Sciatic nerve (tissue), 2 donors: Measurements from ENCODE around the gene SARDH. TPM values are rescaled to one million over a fixed set of nuclear protein-coding genes. Genes with fewer than 3 reads are reported as not detected.

Experiments used
- ATAC-seq: fragments of 200-7000 bp; cut with Tn5 transposase; one replicate; pipeline ENCODE4 v1.9.1; 2020; ENCODE audit warnings: mild to moderate bottlenecking, moderate library complexity
- DNase-seq: peaks from one replicate; pipeline ENCODE4 v3.0.0-alpha.2; 2020; ENCODE audit warnings: low spot score
- intact Hi-C: fragments of 100-400 bp; cut with DNase I; formaldehyde crosslinking; loops from one replicate; pipeline ENCODE4 v1.14.2; 2022
- total RNA-seq: library from RNA; stranded (reverse); fragmentation: NEBNext Ultra II Directional; extraction: Animal tissue kit (Norgen Biotek cat#: 25700); gene quantifications from one replicate; pipeline ENCODE4 v1.2.1, GENCODE V29; 2021
- donor health status: DM: no; HTN: no; CAD: no.
- donor health status: DM: no; HTN: no; CAD: no.

Gene SARDH
- total RNA-seq, 1 donor from 2014 or later, result 6.0 TPM

GRCh38 chr9:133643978-133644760, 94.0 kb downstream of the SARDH start:
- intact Hi-C loops, result no loop called here
- DNase-seq (no peak), ATAC-seq (no peak)

GRCh38 chr9:133643362-133643755, 94.8 kb downstream of the SARDH start:
- intact Hi-C loops, result no loop called here
- no peak for DNase-seq
- no peak for ATAC-seq

GRCh38 chr9:133642708-133643361, 95.3 kb downstream of the SARDH start:
- DNase-seq, result no peak
- intact Hi-C loops, result no loop called here
- ATAC-seq, result no peak

- no peak for ATAC-seq
- intact Hi-C loops, result no loop called here
- DNase-seq, result no peak
Observed at GRCh38 chr9:133641861-133642595, 96.1 kb downstream of the SARDH start.

- DNase-seq, result no peak
- intact Hi-C loops, result no loop called here
- ATAC-seq, result no peak
Observed at GRCh38 chr9:133641396-133641655, 96.8 kb downstream of the SARDH start.

- DNase-seq, result no peak
- intact Hi-C loops, result no loop called here
Observed at GRCh38 chr9:133640580-133641395, 97.4 kb downstream of the SARDH start.

GRCh38 chr9:133640160-133640559, 98.0 kb downstream of the SARDH start:
- intact Hi-C loops, result no loop called here
- no peak for ATAC-seq
- no peak for DNase-seq

More at GRCh38 chr9:133640580-133641395, 97.4 kb downstream of the SARDH start:
- ATAC-seq, result no peak

GRCh38 chr9:133639613-133640012, 98.5 kb downstream of the SARDH start:
- DNase-seq, result no peak
- intact Hi-C loops, result no loop called here
- no peak for ATAC-seq

GRCh38 chr9:133638711-133639110, 99.4 kb downstream of the SARDH start:
- DNase-seq, result no peak
- no peak for ATAC-seq
- intact Hi-C loops, result no loop called here

GRCh38 chr9:133638076-133638475, 100.1 kb downstream of the SARDH start:
- intact Hi-C loops, result no loop called here
- DNase-seq (no peak), ATAC-seq (no peak)

GRCh38 chr9:133637451-133638055, 100.6 kb downstream of the SARDH start:
- DNase-seq (no peak), ATAC-seq (no peak)
- intact Hi-C loops, result no loop called here

- intact Hi-C loops, result no loop called here
- DNase-seq, result no peak
- ATAC-seq, result no peak
Observed at GRCh38 chr9:133636902-133637301, 101.2 kb downstream of the SARDH start.

- intact Hi-C loops, result no loop called here
- DNase-seq (no peak), ATAC-seq (no peak)
Observed at GRCh38 chr9:133635533-133636531, 102.3 kb downstream of the SARDH start, which contains the start of gene DBH. Gene DBH (plus strand): TSS chr9:133636363. CDS start chr9:133636372, 9 bp downstream.

- intact Hi-C loops, result no loop called here
- ATAC-seq (no peak), DNase-seq (no peak)
Observed at GRCh38 chr9:133635098-133635497, 103.1 kb downstream of the SARDH start.

- ATAC-seq, result peak; percentile 27
- intact Hi-C loops, result no loop called here
- DNase-seq, result no peak
Observed at GRCh38 chr9:133634081-133634691, 104.0 kb downstream of the SARDH start.

GRCh38 chr9:133633681-133634080, 104.5 kb downstream of the SARDH start:
- intact Hi-C loops, result no loop called here
- no peak for ATAC-seq

More at GRCh38 chr9:133633681-133634080, 104.5 kb downstream of the SARDH start:
- DNase-seq, result no peak
